Activated naive CD4-positive, alpha-beta T cell treated with anti-CD3 and anti-CD28 coated beads, Interleukin-2, amount 10 ng/mL, durations not matched to agents 7 days and 5 days (primary cell): ENCODE data around the gene SUMO4.
A peak's percentile ranks its signal among the peaks of the same experiment; 100 is the strongest.

ENCODE experiments used
- CTCF ChIA-PET: fragments of 350-600 bp; sonication (Branson Sonifier 250); formaldehyde crosslinking; loops from one replicate; lab custom pipeline; 2021; ENCODE audit warnings: antibody characterized with exemption; lab: Charles Lee
- DNase-seq: peaks from one replicate; pipeline ENCODE4 v3.0.0-alpha.2; 2020
- H3K27ac Mint-ChIP-seq: one replicate; pipeline ENCODE4 v1.8.0; 2021; ENCODE audit warnings: mild to moderate bottlenecking, moderate library complexity, mixed read lengths
- H3K27me3 Mint-ChIP-seq: one replicate; pipeline ENCODE4 v1.8.0; 2021; ENCODE audit warnings: mild to moderate bottlenecking, mixed read lengths
- H3K36me3 Mint-ChIP-seq: one replicate; pipeline ENCODE4 v1.8.0; 2021; ENCODE audit warnings: mixed read lengths
- H3K4me1 Mint-ChIP-seq: one replicate; pipeline ENCODE4 v1.8.0; 2021; ENCODE audit warnings: mixed read lengths
- H3K4me3 Mint-ChIP-seq: one replicate; pipeline ENCODE4 v1.8.0; 2021; ENCODE audit warnings: mild to moderate bottlenecking, moderate library complexity, mixed read lengths
- H3K9me3 Mint-ChIP-seq: one replicate; pipeline ENCODE4 v1.8.0; 2021; ENCODE audit warnings: mixed read lengths

SUMO4 gene

GRCh38 chr6:149373511-149373910 lies 26.6 kb upstream of the SUMO4 start:
- CTCF ChIA-PET = no interaction called here
- Mint-ChIP-seq H3K4me1 (peaks cover 55% of the 10 kb centered on the region), H3K27ac (peak overlapping the region; percentile 31), H3K27me3 (no peaks in the 10 kb centered on the region), H3K9me3 (no peaks in the 10 kb centered on the region), H3K36me3 (peaks cover 60% of the 10 kb centered on the region), H3K4me3 (no peak overlapping the region)
- DNase-seq = no peak

GRCh38 chr6:149379977-149380376 lies 20.1 kb upstream of the SUMO4 start:
- peaks cover 2% of the 10 kb centered on the region for H3K9me3 Mint-ChIP-seq
- CTCF ChIA-PET = no interaction called here
- H3K27me3 Mint-ChIP-seq = no peaks in the 10 kb centered on the region
- H3K27ac Mint-ChIP-seq = no peak overlapping the region
- H3K4me1 Mint-ChIP-seq = peaks cover 61% of the 10 kb centered on the region
- H3K4me3 Mint-ChIP-seq = no peak overlapping the region
- no peak for DNase-seq
- peaks cover 80% of the 10 kb centered on the region for H3K36me3 Mint-ChIP-seq

GRCh38 chr6:149380523-149380922 lies 19.5 kb upstream of the SUMO4 start:
- H3K36me3 Mint-ChIP-seq = peaks cover 79% of the 10 kb centered on the region
- H3K9me3 Mint-ChIP-seq = peaks cover 2% of the 10 kb centered on the region
- no peak overlapping the region for H3K27ac Mint-ChIP-seq
- DNase-seq = no peak
- peaks cover 61% of the 10 kb centered on the region for H3K4me1 Mint-ChIP-seq
- H3K4me3 Mint-ChIP-seq = no peak overlapping the region
- CTCF ChIA-PET = no interaction called here
- H3K27me3 Mint-ChIP-seq = no peaks in the 10 kb centered on the region

GRCh38 chr6:149383371-149383770 lies 16.7 kb upstream of the SUMO4 start:
- H3K9me3 Mint-ChIP-seq = peaks cover 18% of the 10 kb centered on the region
- peaks cover 70% of the 10 kb centered on the region for H3K4me1 Mint-ChIP-seq
- DNase-seq = no peak
- no peak overlapping the region for H3K4me3 Mint-ChIP-seq
- CTCF ChIA-PET = interaction anchor here (1.7 to 2.3 kb wide), 2 partner anchors 49 to 193 kb away, joined by 3 to 8 read pairs; no protein-coding TSS in a partner anchor
- no peaks in the 10 kb centered on the region for H3K27me3 Mint-ChIP-seq
- H3K27ac Mint-ChIP-seq = peak overlapping the region; percentile 24
- H3K36me3 Mint-ChIP-seq = peaks cover 88% of the 10 kb centered on the region

GRCh38 chr6:149384464-149384863 lies 15.6 kb upstream of the SUMO4 start:
- no peak overlapping the region for H3K4me3 Mint-ChIP-seq
- H3K36me3 Mint-ChIP-seq = peaks cover 84% of the 10 kb centered on the region
- H3K27ac Mint-ChIP-seq = peak overlapping the region; percentile 77
- H3K4me1 Mint-ChIP-seq = peaks cover 60% of the 10 kb centered on the region
- CTCF ChIA-PET = interaction anchor here (1.4 kb wide), 1 partner anchor 356 kb away, joined by 3 read pairs; no protein-coding TSS in a partner anchor
- peaks cover 18% of the 10 kb centered on the region for H3K9me3 Mint-ChIP-seq
- no peak for DNase-seq
- H3K27me3 Mint-ChIP-seq = no peaks in the 10 kb centered on the region

- Mint-ChIP-seq H3K36me3 (peaks cover 85% of the 10 kb centered on the region), H3K27me3 (no peaks in the 10 kb centered on the region), H3K9me3 (peaks cover 18% of the 10 kb centered on the region), H3K27ac (no peak overlapping the region), H3K4me3 (no peak overlapping the region), H3K4me1 (peaks cover 68% of the 10 kb centered on the region)
- DNase-seq = no peak
- CTCF ChIA-PET = no interaction called here
These were observed 13.9 kb upstream of the SUMO4 start for GRCh38 chr6:149385998-149386646.

GRCh38 chr6:149387779-149388512 lies 12.1 kb upstream of the SUMO4 start:
- no peaks in the 10 kb centered on the region for H3K27me3 Mint-ChIP-seq
- H3K9me3 Mint-ChIP-seq = peaks cover 18% of the 10 kb centered on the region
- no peak overlapping the region for H3K27ac Mint-ChIP-seq
- peaks cover 71% of the 10 kb centered on the region for H3K4me1 Mint-ChIP-seq
- CTCF ChIA-PET = no interaction called here
- no peak overlapping the region for H3K4me3 Mint-ChIP-seq
- peaks cover 83% of the 10 kb centered on the region for H3K36me3 Mint-ChIP-seq
- no peak for DNase-seq

GRCh38 chr6:149389509-149390297 lies 10.4 kb upstream of the SUMO4 start:
- Mint-ChIP-seq H3K9me3 (peaks cover 16% of the 10 kb centered on the region), H3K36me3 (peaks cover 78% of the 10 kb centered on the region), H3K4me3 (no peak overlapping the region), H3K27me3 (no peaks in the 10 kb centered on the region), H3K4me1 (peaks cover 73% of the 10 kb centered on the region), H3K27ac (no peak overlapping the region)
- no peak for DNase-seq
- CTCF ChIA-PET = no interaction called here

- DNase-seq = no peak
- H3K36me3 Mint-ChIP-seq = peaks cover 81% of the 10 kb centered on the region
- H3K27me3 Mint-ChIP-seq = no peaks in the 10 kb centered on the region
- H3K9me3 Mint-ChIP-seq = peaks cover 4% of the 10 kb centered on the region
- CTCF ChIA-PET = interaction anchor here (1.3 kb wide), 1 partner anchor 316 kb away, joined by 3 read pairs; no protein-coding TSS in a partner anchor
- peaks cover 71% of the 10 kb centered on the region for H3K4me1 Mint-ChIP-seq
- no peak overlapping the region for H3K4me3 Mint-ChIP-seq
- H3K27ac Mint-ChIP-seq = no peak overlapping the region
These were observed 8.0 kb upstream of the SUMO4 start for GRCh38 chr6:149392093-149392492.

- Mint-ChIP-seq H3K27me3 (no peaks in the 10 kb centered on the region), H3K27ac (peak overlapping the region; percentile 47), H3K36me3 (peaks cover 81% of the 10 kb centered on the region), H3K4me1 (peaks cover 72% of the 10 kb centered on the region), H3K9me3 (peaks cover 2% of the 10 kb centered on the region), H3K4me3 (no peak overlapping the region)
- CTCF ChIA-PET = interaction anchor here (1.2 to 1.3 kb wide), 2 partner anchors 18 to 316 kb away, joined by 3 read pairs; no protein-coding TSS in a partner anchor
- no peak for DNase-seq
These were observed 7.5 kb upstream of the SUMO4 start for GRCh38 chr6:149392535-149392934.

- H3K4me3 Mint-ChIP-seq = no peak overlapping the region
- DNase-seq = no peak
These were observed 6.9 kb upstream of the SUMO4 start for GRCh38 chr6:149393002-149393679.

GRCh38 chr6:149395185-149395584 lies 4.9 kb upstream of the SUMO4 start:
- CTCF ChIA-PET = interaction anchor here (1.2 kb wide), 1 partner anchor 16 kb away, joined by 3 read pairs; no protein-coding TSS in a partner anchor
- no peaks in the 10 kb centered on the region for H3K9me3 Mint-ChIP-seq
- peaks cover 65% of the 10 kb centered on the region for H3K4me1 Mint-ChIP-seq

More at GRCh38 chr6:149393002-149393679, 6.9 kb upstream of the SUMO4 start:
- Mint-ChIP-seq H3K27ac (peak overlapping the region; percentile 47), H3K4me1 (peaks cover 70% of the 10 kb centered on the region), H3K27me3 (no peaks in the 10 kb centered on the region), H3K9me3 (no peaks in the 10 kb centered on the region), H3K36me3 (peaks cover 79% of the 10 kb centered on the region)
- CTCF ChIA-PET = interaction anchor here (1.2 to 1.3 kb wide), 2 partner anchors 18 to 317 kb away, joined by 3 read pairs; no protein-coding TSS in a partner anchor

GRCh38 chr6:149397384-149397783 lies 2.7 kb upstream of the SUMO4 start:
- Mint-ChIP-seq H3K27ac (no peak overlapping the region), H3K4me3 (no peak overlapping the region), H3K9me3 (no peaks in the 10 kb centered on the region), H3K4me1 (peaks cover 56% of the 10 kb centered on the region), H3K36me3 (peaks cover 76% of the 10 kb centered on the region), H3K27me3 (no peaks in the 10 kb centered on the region)
- DNase-seq = no peak
- CTCF ChIA-PET = interaction anchor here (0.6 to 1.0 kb wide), 2 partner anchors 34 to 73 kb away, joined by 3 to 4 read pairs; no protein-coding TSS in a partner anchor

More at GRCh38 chr6:149395185-149395584, 4.9 kb upstream of the SUMO4 start:
- Mint-ChIP-seq H3K4me3 (no peak overlapping the region), H3K27me3 (no peaks in the 10 kb centered on the region), H3K36me3 (peaks cover 75% of the 10 kb centered on the region), H3K27ac (peak overlapping the region; percentile 72)
- no peak for DNase-seq
